IMR-90 (cell line): ENCODE measurements around the gene SFXN3. TPM values are rescaled to one million over a fixed set of nuclear protein-coding genes. Genes with fewer than 3 reads are reported as not detected.

ENCODE experiments used
- ATAC-seq: fragments of 200-7000 bp; cut with Tn5 transposase; 2 replicates; pipeline ENCODE4 v1.9.1; 2020; ENCODE audit warnings: low read depth, mild to moderate bottlenecking, moderate library complexity
- BruUV-seq: library from RNA; stranded (reverse); fragments of 400-500 nt; replicated peaks from 2 replicates; lab custom pipeline; 2021; lab: Mats Ljungman, UMichigan
- CTCF ChIA-PET: fragments of 300-600 bp; formaldehyde crosslinking; extraction: SDS; loops from one replicate; lab custom pipeline; 2021; ENCODE audit warnings: antibody characterized with exemption; lab: Yijun Ruan, JAX
- POLR2A ChIA-PET: fragments of 300-600 bp; sonication (Branson Sonifier 250); formaldehyde crosslinking; loops from one replicate; lab custom pipeline; 2022; ENCODE audit warnings: antibody characterized with exemption; ENCODE audit not compliant: unreplicated experiment; lab: Charles Lee
- DNase-seq: peaks from one replicate; pipeline ENCODE4 v3.0.0; 2013
- H2AFZ ChIP-seq: replicated peaks from 2 replicates; pipeline ENCODE3; 2013; ENCODE audit warnings: low read length, mild to moderate bottlenecking; ENCODE audit not compliant: poor library complexity
- H2AK5ac ChIP-seq: 2 replicates; pipeline ENCODE4 v1.6.1; 2013; ENCODE audit warnings: low read depth, low read length, inconsistent platforms
- H2AK9ac ChIP-seq: replicated peaks from 2 replicates; pipeline ENCODE3; 2013; ENCODE audit warnings: mild to moderate bottlenecking, low read depth, low read length, moderate library complexity; ENCODE audit not compliant: poor library complexity
- H2BK120ac ChIP-seq: 2 replicates; pipeline ENCODE4 v1.6.1; 2013; ENCODE audit warnings: low read depth, low read length, inconsistent platforms
- H2BK15ac ChIP-seq: 3 replicates; pipeline ENCODE4 v1.6.1; 2013; ENCODE audit warnings: low read depth, low read length, inconsistent platforms
- H2BK20ac ChIP-seq: 2 replicates; pipeline ENCODE4 v1.6.1; 2013; ENCODE audit warnings: low read depth, mild to moderate bottlenecking, inconsistent platforms, low read length, moderate library complexity
- H2BK5ac ChIP-seq: 2 replicates; pipeline ENCODE4 v1.6.1; 2013; ENCODE audit warnings: mild to moderate bottlenecking, low read depth, low read length, inconsistent platforms; ENCODE audit not compliant: poor library complexity, severe bottlenecking
- H3K14ac ChIP-seq: replicated peaks from 2 replicates; pipeline ENCODE4 v1.6.1; 2013; ENCODE audit warnings: low read depth, low read length, inconsistent platforms
- H3K18ac ChIP-seq: 2 replicates; pipeline ENCODE4 v1.6.1; 2013; ENCODE audit warnings: low read depth, low read length, control low read depth
- H3K23ac ChIP-seq: 2 replicates; pipeline ENCODE4 v1.6.1; 2013; ENCODE audit warnings: low read depth, low read length, inconsistent platforms
- H3K27ac ChIP-seq: 2 replicates; pipeline ENCODE4 v1.5.1; 2013; ENCODE audit warnings: mild to moderate bottlenecking, control low read depth, low read length; ENCODE audit not compliant: insufficient read depth
- H3K27me3 ChIP-seq: 2 replicates; pipeline ENCODE4 v1.6.1; 2013; ENCODE audit warnings: low read length; ENCODE audit not compliant: control insufficient read depth, insufficient read depth
- H3K36me3 ChIP-seq: 2 replicates; pipeline ENCODE4 v1.6.1; 2013; ENCODE audit warnings: low read length, mixed read lengths; ENCODE audit not compliant: control insufficient read depth, insufficient read depth
- H3K4ac ChIP-seq: 2 replicates; pipeline ENCODE4 v1.6.1; 2013; ENCODE audit warnings: low read depth, low read length, inconsistent platforms
- H3K4me1 ChIP-seq: 2 replicates; pipeline ENCODE4 v1.6.1; 2013; ENCODE audit warnings: low read length, mixed read lengths; ENCODE audit not compliant: control insufficient read depth, insufficient read depth
- H3K4me2 ChIP-seq: 2 replicates; pipeline ENCODE4 v1.6.1; 2013; ENCODE audit warnings: low read depth, mild to moderate bottlenecking, control low read depth, low read length, moderate library complexity
- H3K4me3 ChIP-seq: 2 replicates; pipeline ENCODE4 v1.5.1; 2013; ENCODE audit warnings: low read depth, mild to moderate bottlenecking, control low read depth, low read length, moderate library complexity; ENCODE audit not compliant: insufficient read depth
- H3K56ac ChIP-seq: 2 replicates; pipeline ENCODE4 v1.6.1; 2013; ENCODE audit warnings: low read length, inconsistent platforms; ENCODE audit not compliant: insufficient read depth; ENCODE audit errors: extremely low read depth
- H3K79me1 ChIP-seq, 2 experiments: 2 replicates each; pipeline ENCODE4 v1.6.1; 2013; ENCODE audit warnings: low read length in 2 of 2, inconsistent platforms in 1 of 2, low read depth in 1 of 2
- H3K9ac ChIP-seq: 2 replicates; pipeline ENCODE4 v1.6.1; 2013; ENCODE audit warnings: low read depth, low read length, control low read depth
- H3K9me1 ChIP-seq: 2 replicates; pipeline ENCODE4 v1.6.1; 2013; ENCODE audit warnings: low read length, inconsistent platforms; ENCODE audit not compliant: insufficient read depth
- H3K9me3 ChIP-seq: 2 replicates; pipeline ENCODE4 v1.6.1; 2013; ENCODE audit warnings: low read length; ENCODE audit not compliant: control insufficient read depth, insufficient read depth
- H4K20me1 ChIP-seq: 2 replicates; pipeline ENCODE4 v1.6.1; 2013; ENCODE audit warnings: low read length, inconsistent platforms; ENCODE audit not compliant: insufficient read depth
- H4K5ac ChIP-seq: 2 replicates; pipeline ENCODE4 v1.6.1; 2013; ENCODE audit warnings: mild to moderate bottlenecking, low read depth, low read length, control low read depth
- H4K8ac ChIP-seq, 2 experiments: 2 replicates each; pipeline ENCODE4 v1.6.1; 2013; ENCODE audit warnings: low read depth in 2 of 2, low read length in 2 of 2, control low read depth in 1 of 2, inconsistent platforms in 1 of 2
- H4K91ac ChIP-seq: 2 replicates; pipeline ENCODE4 v1.6.1; 2013; ENCODE audit warnings: low read depth, low read length, inconsistent platforms; ENCODE audit not compliant: insufficient read depth
- CEBPB ChIP-seq: IDR thresholded peaks from 2 replicates; pipeline ENCODE4 v1.6.1; 2012; ENCODE audit warnings: low read depth, low read length, improper control_type of control experiment
- WGBS, 2 experiments: methylation state at CpG; one replicate each; pipeline versions ENCODE4 v1.1.5 to v1.1.7; 2013; ENCODE audit warnings: missing lambda C conversion rate in 2 of 2; ENCODE audit not compliant: insufficient read length in 1 of 2; ENCODE audit errors: extremely low coverage in 2 of 2; 5-methylcytosine and 5-hydroxymethylcytosine counted together
- dilution Hi-C: fragments of 300-500 bp; cut with HindIII; formaldehyde crosslinking; loops from one replicate; pipeline ENCODE4 v1.14.3; 2018; ENCODE audit warnings: low sequenced_read_pairs; ENCODE audit not compliant: unreplicated experiment
- in situ Hi-C: fragments of 300-500 bp; cut with MboI; formaldehyde crosslinking; loops from 3 replicates; pipeline ENCODE4 v1.14.3; 2019; ENCODE audit warnings: low sequenced_read_pairs, inconsistent platforms, mixed read lengths
- intact Hi-C: fragments of 100-400 bp; cut with micrococcal nuclease; formaldehyde crosslinking; loops from 2 replicates; pipeline ENCODE4 v1.10.0; 2022
- polyA plus RNA-seq, 3 experiments: library from polyadenylated mRNA; depleted of rRNA; stranded (reverse); fragments of >200 nt; gene quantifications; 2 replicates each; pipeline ENCODE4 v1.2.3, GENCODE V29; 2012; ENCODE audit warnings: low replicate concordance in 1 of 3
- total RNA-seq: library from RNA; depleted of rRNA; stranded (reverse); fragments of >200 nt; gene quantifications from 2 replicates; pipeline ENCODE4 v1.2.3, GENCODE V29; 2012
- TF ChIP-seq, protein P1 (sequence below): conservative IDR thresholded peaks from 2 replicates; pipeline ENCODE4 v1.5.1; 2012; ENCODE audit warnings: mild to moderate bottlenecking, low read depth, low read length, improper control_type of control experiment

SFXN3 gene
- total and polyA plus RNA-seq, 2 of the 4 experiments (the other 2 are of a cell fraction), result 64.7 to 77.2 TPM

- H3K9me3 ChIP-seq, result no peaks in the 10 kb centered on the region
- peak overlapping the region; percentile 41 for H2BK120ac ChIP-seq
- ATAC-seq (no peak), DNase-seq (peak; percentile 29)
- peak overlapping the region; percentile 25; the same call in 1 of the 2 replicates for H3K14ac ChIP-seq
- no TSS peak for BruUV-seq
- H2AFZ ChIP-seq, result peak overlapping the region; percentile 89
- peak overlapping the region; percentile 51 for H2BK20ac ChIP-seq
- H2AK9ac ChIP-seq, result peak overlapping the region; percentile 94
- H4K5ac ChIP-seq, result no peak overlapping the region; the same call in 1 of the 2 replicates
- no peaks in the 10 kb centered on the region for H3K27me3 ChIP-seq
- intact Hi-C loops (loop anchor here (10.0 kb wide), 1 partner anchor 447 kb away; no protein-coding TSS in a partner anchor), dilution Hi-C loops (no loop called here), in situ Hi-C loops (no loop called here)
- no peak overlapping the region for H3K56ac ChIP-seq
- no peak overlapping the region for H3K27ac ChIP-seq
- POLR2A ChIA-PET, result no interaction called here
- TF ChIP-seq, protein P1, sequence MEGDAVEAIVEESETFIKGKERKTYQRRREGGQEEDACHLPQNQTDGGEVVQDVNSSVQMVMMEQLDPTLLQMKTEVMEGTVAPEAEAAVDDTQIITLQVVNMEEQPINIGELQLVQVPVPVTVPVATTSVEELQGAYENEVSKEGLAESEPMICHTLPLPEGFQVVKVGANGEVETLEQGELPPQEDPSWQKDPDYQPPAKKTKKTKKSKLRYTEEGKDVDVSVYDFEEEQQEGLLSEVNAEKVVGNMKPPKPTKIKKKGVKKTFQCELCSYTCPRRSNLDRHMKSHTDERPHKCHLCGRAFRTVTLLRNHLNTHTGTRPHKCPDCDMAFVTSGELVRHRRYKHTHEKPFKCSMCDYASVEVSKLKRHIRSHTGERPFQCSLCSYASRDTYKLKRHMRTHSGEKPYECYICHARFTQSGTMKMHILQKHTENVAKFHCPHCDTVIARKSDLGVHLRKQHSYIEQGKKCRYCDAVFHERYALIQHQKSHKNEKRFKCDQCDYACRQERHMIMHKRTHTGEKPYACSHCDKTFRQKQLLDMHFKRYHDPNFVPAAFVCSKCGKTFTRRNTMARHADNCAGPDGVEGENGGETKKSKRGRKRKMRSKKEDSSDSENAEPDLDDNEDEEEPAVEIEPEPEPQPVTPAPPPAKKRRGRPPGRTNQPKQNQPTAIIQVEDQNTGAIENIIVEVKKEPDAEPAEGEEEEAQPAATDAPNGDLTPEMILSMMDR, result peak; percentile 44
- no peak for TF ChIP-seq CEBPB
- H3K4me1 ChIP-seq, result peaks cover 40% of the 10 kb centered on the region
- H3K4me3 ChIP-seq, result no peak overlapping the region
- H3K4me2 ChIP-seq, result no peak overlapping the region
- H2BK5ac ChIP-seq, result peak overlapping the region; percentile 26
- peaks cover 27% of the 10 kb centered on the region for H3K9me1 ChIP-seq
- H4K8ac ChIP-seq, result peak overlapping the region; percentile 62 to 65
- peaks cover 19% of the 10 kb centered on the region for H4K20me1 ChIP-seq
- CTCF ChIA-PET, result interaction anchor here (1.5 to 2.0 kb wide), 3 partner anchors 10 to 14 kb away, joined by 5 to 13 read pairs (median 10); partner anchors contain the start of gene LZTS2
- H3K23ac ChIP-seq, result no peak overlapping the region
- peak overlapping the region; percentile 55 for H4K91ac ChIP-seq
- peak overlapping the region; percentile 18; the same call in 2 of the 3 replicates for H2BK15ac ChIP-seq
- H3K4ac ChIP-seq, result peak overlapping the region; percentile 56
- peaks cover 5% of the 10 kb centered on the region; the same call in 1 of the 2 replicates for H3K36me3 ChIP-seq
- H3K9ac ChIP-seq, result no peak overlapping the region
- no peak overlapping the region for H3K18ac ChIP-seq
- H3K79me1 ChIP-seq, result peaks cover 3 to 28% of the 10 kb centered on the region in 2 experiments; a peak in 2 of 4 replicates
- peak overlapping the region; percentile 46 for H2AK5ac ChIP-seq
- no CpG with 5 or more reads among the region's 22 CpGs for WGBS, 2 experiments
These were observed 19.3 kb upstream of the SFXN3 start for GRCh38 chr10:101011517-101012423.
